Measurements from ENCODE around the gene CSF1R.

Gene CSF1R

DNA sequence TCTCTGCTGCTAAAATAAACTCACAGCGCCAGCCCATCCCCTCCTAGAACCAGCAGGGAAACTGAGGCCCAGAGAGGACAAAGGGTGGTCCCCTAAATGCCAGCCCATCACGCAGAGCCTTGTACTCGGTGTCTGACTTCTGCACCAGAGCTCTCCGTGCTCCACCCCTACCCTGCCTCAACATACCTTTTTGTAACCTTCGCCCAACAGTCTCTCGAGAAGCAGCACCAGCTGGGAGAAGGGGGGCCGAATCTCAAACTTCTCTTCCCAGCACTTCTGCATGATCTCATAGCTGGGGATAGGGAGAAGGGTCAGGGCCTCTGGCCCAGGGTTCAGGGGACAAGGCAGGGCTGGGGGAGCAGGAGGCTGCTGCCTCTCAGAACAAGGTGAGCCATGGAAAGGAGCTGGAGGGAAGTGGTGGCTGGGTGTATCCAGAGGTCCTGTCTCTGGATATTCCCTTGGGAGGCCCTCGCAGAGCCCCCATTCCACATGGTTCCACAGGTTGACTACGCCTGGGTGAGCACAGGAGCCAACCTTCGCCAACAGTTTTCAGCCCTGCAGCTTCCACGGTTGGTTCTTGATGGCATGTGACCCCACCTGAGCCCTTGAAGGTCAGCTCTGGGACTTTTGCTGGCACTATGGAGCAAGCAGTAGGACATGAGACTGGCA is 32.3 kb upstream of the CSF1R start:
- H3K27me3 ChIP-seq (ENCODE audit: control insufficient read depth, insufficient read depth, low read length), result no peaks in the 10 kb centered on the region
- H3K36me3 ChIP-seq (ENCODE audit: control insufficient read depth, insufficient read depth, low read length), result no peaks in the 10 kb centered on the region
- H3K9me3 ChIP-seq (ENCODE audit: control insufficient read depth, low read length), result no peaks in the 10 kb centered on the region
- peaks cover 13% of the 10 kb centered on the region for H3K4me1 ChIP-seq (ENCODE audit: control insufficient read depth, insufficient read depth, low read length)
- no peak overlapping the region for H3K4me3 ChIP-seq (ENCODE audit: low read length)
- H3K9ac ChIP-seq (ENCODE audit: low read length), result no peak overlapping the region

DNA sequence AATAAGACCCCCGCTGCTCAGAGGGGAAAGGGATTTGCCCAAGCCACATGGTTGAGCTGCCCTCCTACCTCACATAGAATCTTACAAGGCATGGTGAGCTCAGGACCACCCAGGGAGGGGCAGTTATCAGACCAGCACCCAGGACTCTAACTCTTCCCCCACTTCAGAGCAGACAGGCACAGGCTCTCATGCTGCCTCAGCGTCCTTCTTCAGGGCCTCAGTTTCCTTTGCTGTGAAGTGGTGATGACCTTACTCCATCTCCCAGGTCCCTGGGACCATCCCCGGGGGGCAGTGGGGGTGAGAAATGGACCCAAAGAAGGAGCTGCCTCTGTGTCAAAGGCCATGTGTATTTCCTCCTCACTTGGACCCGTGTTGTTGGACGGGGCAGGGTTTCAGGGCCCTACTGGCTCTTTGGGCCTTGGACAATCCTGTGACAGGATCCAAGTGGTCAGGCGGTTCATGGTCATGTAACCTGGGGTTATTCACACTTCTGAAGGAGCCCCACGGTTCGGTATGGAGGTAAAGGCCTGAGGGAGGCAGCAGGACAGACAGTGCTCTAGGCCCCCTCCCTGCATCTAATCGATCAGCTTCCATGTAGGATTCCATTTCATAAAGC is 31.7 kb upstream of the CSF1R start:
- no peaks in the 10 kb centered on the region for H3K27me3 ChIP-seq (ENCODE audit: control insufficient read depth, insufficient read depth, low read length)
- H3K4me3 ChIP-seq (ENCODE audit: low read length), result no peak overlapping the region
- no peak overlapping the region for H3K9ac ChIP-seq (ENCODE audit: low read length)
- peaks cover 18% of the 10 kb centered on the region for H3K4me1 ChIP-seq (ENCODE audit: control insufficient read depth, insufficient read depth, low read length)
- no peaks in the 10 kb centered on the region for H3K36me3 ChIP-seq (ENCODE audit: control insufficient read depth, insufficient read depth, low read length)
- H3K9me3 ChIP-seq (ENCODE audit: control insufficient read depth, low read length), result no peaks in the 10 kb centered on the region

DNA sequence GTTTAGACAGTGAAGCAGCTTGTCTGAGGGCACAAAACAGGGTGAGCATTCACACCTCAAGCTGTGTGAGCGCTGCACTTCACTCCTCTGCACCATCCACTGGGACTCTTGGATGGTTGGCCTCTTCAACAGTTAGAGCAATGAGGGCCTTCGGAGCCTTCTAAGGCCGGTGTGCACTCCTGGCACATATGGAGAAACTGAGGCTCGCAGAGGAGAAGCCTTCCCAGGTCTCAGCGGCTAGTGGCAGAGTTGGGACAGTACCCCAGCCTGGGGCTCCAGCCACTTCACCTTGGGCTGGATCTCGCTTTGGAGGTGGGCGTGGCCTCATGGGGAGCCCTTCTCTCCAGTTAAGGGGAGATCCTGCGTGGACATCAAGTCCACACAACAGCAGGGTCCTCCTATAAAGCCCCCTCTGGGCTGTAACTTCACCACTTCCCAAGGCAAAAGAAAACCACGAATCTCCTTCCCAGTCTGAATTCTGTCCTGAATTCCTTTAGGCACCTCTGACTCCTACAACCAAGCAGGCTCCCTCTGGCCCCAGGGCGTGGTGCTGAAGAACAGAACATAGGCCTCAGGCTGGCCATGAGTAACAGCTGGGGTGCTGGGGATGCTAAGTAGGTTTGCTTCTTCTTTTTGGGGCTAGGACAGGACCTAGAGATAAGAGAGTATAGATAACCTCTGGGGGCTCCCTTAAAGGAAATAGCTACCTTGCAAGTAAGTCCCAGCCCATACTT is 30.5 kb upstream of the CSF1R start:
- no peaks in the 10 kb centered on the region for H3K36me3 ChIP-seq (ENCODE audit: control insufficient read depth, insufficient read depth, low read length)
- H3K9me3 ChIP-seq (ENCODE audit: control insufficient read depth, low read length), result no peaks in the 10 kb centered on the region
- no peak overlapping the region for H3K4me3 ChIP-seq (ENCODE audit: low read length)

DNA sequence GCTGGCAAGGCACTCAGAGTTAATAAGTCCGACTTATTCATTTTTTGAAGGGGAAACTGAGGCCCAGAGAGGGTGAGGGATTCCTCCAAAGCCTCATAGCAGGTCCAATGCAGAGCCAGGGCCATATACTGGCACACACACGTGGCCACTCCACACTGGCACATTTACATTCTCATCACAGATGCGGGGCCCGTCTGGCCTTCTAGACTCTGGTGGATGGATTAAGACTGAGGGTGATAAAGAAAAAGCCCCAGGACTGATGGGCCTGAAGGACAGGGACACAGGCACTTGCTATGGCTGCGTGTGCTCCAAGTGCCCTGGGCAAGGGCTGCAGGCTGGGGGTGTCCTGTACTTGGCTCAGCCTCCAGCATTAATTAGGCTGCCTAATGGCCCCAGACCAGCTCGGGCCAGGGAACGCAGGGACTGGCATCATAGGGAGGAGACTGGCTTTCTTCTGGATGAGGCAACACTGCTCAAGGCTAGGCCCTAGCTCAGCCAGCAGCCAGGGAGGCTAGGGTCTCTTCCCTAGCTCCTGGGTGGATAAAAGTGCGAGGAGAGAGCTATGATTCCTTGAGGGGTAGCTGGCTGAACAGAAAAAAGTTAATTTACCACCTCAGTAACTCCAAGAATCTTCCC is 28.5 kb upstream of the CSF1R start:
- H3K27me3 ChIP-seq (ENCODE audit: control insufficient read depth, insufficient read depth, low read length), result no peaks in the 10 kb centered on the region
- peaks cover 12% of the 10 kb centered on the region for H3K4me1 ChIP-seq (ENCODE audit: control insufficient read depth, insufficient read depth, low read length)
- no peak overlapping the region for H3K9ac ChIP-seq (ENCODE audit: low read length)
- no peaks in the 10 kb centered on the region for H3K36me3 ChIP-seq (ENCODE audit: control insufficient read depth, insufficient read depth, low read length)
- no peak overlapping the region for H3K4me3 ChIP-seq (ENCODE audit: low read length)
- no peaks in the 10 kb centered on the region for H3K9me3 ChIP-seq (ENCODE audit: control insufficient read depth, low read length)

More for the DNA sequence above, 30.5 kb upstream of the CSF1R start:
- Histone ChIP-seq H3K4me1 (ENCODE audit: control insufficient read depth, insufficient read depth, low read length) (peaks cover 16% of the 10 kb centered on the region), H3K27me3 (ENCODE audit: control insufficient read depth, insufficient read depth, low read length) (no peaks in the 10 kb centered on the region), H3K9ac (ENCODE audit: low read length) (no peak overlapping the region)

DNA sequence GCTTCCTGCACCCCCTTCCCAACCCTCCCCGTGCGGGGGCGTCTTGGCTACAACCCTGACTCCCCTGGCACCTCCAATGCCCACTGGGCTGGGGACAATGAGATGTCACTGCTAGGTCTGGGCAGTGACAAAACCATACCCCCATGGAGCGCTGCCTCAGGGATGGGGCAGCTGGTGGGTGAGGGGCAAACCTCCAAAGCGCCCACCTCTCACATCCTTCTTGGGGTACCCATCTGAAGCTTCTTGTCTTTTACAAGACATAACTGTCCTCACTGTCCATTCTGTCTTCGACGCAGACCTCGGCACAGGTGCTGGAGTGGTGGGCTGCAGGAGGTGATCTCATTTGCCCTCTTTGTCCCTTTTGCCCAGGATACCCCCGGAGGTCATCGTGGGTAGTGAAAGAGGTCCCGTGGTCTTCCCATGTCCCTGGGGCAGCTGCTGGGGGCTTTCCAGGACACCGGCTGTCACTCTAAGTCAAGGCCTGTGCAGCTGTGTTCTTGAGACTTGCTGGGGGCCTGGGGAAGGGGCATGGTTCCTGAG is 27.8 kb upstream of the CSF1R start:
- no peaks in the 10 kb centered on the region for H3K9me3 ChIP-seq (ENCODE audit: control insufficient read depth, low read length)
- H3K4me1 ChIP-seq (ENCODE audit: control insufficient read depth, insufficient read depth, low read length), result peaks cover 12% of the 10 kb centered on the region
- peaks cover 2% of the 10 kb centered on the region for H3K27me3 ChIP-seq (ENCODE audit: control insufficient read depth, insufficient read depth, low read length)
- no peak overlapping the region for H3K4me3 ChIP-seq (ENCODE audit: low read length)
- no peak overlapping the region for H3K9ac ChIP-seq (ENCODE audit: low read length)
- H3K36me3 ChIP-seq (ENCODE audit: control insufficient read depth, insufficient read depth, low read length), result no peaks in the 10 kb centered on the region

DNA sequence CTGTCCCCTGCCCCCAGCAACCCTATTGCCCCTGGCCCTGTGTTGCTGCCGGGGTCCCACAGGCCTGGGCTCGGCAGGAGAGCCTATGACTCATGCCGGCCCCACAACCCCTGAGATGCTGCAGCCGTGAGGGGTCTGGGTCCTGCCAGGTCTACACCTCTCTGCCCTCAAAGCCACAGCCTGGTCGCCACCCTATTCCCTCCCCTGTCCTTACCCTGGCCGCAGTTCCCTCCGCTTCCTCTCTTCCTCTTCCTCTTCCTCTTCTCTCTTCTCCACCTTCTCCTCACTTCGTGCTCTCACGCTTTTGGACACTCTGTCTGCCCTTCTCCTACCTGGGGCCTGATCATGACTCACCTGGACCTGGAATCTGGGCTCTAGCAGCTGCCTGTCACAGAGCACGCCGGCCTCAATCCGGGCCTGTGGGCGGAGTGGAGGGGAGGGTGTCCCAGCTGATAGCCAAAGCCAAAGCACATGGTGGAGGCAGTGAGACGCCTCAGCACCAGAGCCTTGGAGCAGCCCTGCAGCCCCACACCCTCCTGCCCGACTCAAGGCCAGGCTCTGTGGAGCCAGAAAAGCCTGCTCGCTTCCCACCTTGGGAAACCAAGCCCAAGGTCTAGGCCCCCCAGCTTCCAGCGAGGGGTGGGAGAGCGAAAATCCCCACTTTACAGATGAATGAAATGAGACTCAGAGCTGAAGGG is 26.8 kb upstream of the CSF1R start:
- H3K36me3 ChIP-seq (ENCODE audit: control insufficient read depth, insufficient read depth, low read length), result no peaks in the 10 kb centered on the region
- H3K9ac ChIP-seq (ENCODE audit: low read length), result no peak overlapping the region
- no peaks in the 10 kb centered on the region for H3K9me3 ChIP-seq (ENCODE audit: control insufficient read depth, low read length)
- H3K4me3 ChIP-seq (ENCODE audit: low read length), result no peak overlapping the region
- peaks cover 3% of the 10 kb centered on the region for H3K27me3 ChIP-seq (ENCODE audit: control insufficient read depth, insufficient read depth, low read length)
- peaks cover 12% of the 10 kb centered on the region for H3K4me1 ChIP-seq (ENCODE audit: control insufficient read depth, insufficient read depth, low read length)

DNA sequence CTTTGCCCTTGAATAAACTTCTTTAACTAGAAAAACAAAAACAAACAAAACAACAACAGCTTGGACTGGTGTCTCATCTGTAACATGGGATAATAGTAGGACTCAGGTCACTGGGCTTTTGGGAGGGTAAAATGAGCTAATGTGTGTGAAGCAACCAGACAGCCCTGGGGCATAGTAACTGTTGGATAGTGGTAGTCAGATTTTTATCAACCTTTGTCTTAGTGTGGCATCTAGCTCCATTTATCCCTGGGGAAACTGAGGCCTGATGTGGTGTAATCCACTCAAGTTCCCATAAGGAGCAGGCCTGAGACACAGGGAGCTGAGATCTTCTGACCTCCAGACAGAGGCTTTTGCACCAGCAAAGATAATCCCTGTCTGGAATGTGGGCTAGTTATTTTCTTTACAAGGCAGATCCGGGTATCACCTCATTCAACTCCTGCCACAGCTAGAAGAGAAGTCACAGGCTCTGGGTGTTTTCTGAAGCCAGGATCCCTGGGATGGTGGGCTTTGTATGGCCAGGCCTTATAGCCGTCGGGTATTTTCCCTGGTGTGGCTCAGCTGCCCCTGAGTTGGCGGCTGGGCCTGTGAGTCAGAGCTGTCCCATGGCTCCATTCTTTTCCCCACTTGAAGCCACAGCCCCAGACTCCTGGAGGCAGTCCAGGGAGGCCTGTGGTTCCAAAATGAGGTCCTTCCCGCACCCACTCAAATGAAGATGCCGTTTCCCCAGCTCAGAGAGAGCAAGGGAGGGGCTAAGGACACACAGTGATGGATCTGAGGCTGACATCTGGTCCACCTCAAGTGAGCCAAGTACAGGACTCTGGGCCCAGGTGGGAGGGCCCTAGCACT is 26.1 kb upstream of the CSF1R start:
- H3K9me3 ChIP-seq (ENCODE audit: control insufficient read depth, low read length), result no peaks in the 10 kb centered on the region
- H3K4me1 ChIP-seq (ENCODE audit: control insufficient read depth, insufficient read depth, low read length), result peaks cover 12% of the 10 kb centered on the region
- peaks cover 3% of the 10 kb centered on the region for H3K27me3 ChIP-seq (ENCODE audit: control insufficient read depth, insufficient read depth, low read length)
- H3K36me3 ChIP-seq (ENCODE audit: control insufficient read depth, insufficient read depth, low read length), result no peaks in the 10 kb centered on the region
- no peak overlapping the region for H3K4me3 ChIP-seq (ENCODE audit: low read length)
- no peak overlapping the region for H3K9ac ChIP-seq (ENCODE audit: low read length)

DNA sequence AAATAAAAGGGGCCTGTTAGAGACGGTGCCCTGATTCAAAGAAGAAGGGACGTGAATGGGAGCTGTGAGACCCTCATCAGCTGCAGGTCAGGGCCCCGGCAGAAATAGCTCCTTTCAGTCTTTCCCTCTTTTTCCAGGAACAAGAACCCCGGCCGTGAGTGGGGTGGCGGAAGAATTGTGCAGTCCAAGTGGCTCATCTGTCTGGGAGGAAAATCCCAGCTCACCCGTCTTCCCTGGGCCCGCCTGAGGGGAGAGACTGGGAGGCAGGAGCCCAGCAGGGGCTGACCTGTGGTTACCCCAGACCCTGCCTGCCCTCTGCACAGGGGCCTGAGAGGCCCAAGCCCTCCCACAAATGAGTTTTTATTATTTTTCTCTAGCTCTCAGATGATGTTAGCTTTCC is 24.8 kb upstream of the CSF1R start:
- Histone ChIP-seq H3K4me3 (ENCODE audit: low read length) (no peak overlapping the region), H3K9me3 (ENCODE audit: control insufficient read depth, low read length) (no peaks in the 10 kb centered on the region), H3K4me1 (ENCODE audit: control insufficient read depth, insufficient read depth, low read length) (peaks cover 19% of the 10 kb centered on the region), H3K36me3 (ENCODE audit: control insufficient read depth, insufficient read depth, low read length) (no peaks in the 10 kb centered on the region), H3K9ac (ENCODE audit: low read length) (no peak overlapping the region), H3K27me3 (ENCODE audit: control insufficient read depth, insufficient read depth, low read length) (peaks cover 3% of the 10 kb centered on the region)

DNA sequence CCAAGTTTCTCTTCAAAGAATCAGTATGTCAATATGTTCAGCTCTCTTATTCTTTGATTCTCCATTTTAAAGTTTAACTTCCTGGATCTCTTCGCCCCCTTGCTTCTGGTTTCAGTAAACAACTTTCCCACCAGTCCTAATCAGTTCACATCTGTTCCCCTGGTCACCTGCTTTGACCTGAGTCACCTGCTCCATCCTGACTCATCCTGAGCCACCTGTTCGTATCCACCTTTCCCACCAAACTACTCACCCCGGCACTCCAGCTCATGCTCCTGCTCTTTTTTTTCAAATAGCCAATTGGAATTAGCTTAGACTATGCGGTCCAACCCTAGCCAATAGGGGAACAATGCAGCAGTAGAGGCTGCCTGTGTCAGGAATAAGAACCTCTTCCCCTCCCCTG is 23.6 kb upstream of the CSF1R start:
- H3K9me3 ChIP-seq (ENCODE audit: control insufficient read depth, low read length), result no peaks in the 10 kb centered on the region
- no peak overlapping the region for H3K4me3 ChIP-seq (ENCODE audit: low read length)
- H3K4me1 ChIP-seq (ENCODE audit: control insufficient read depth, insufficient read depth, low read length), result peaks cover 20% of the 10 kb centered on the region
- no peaks in the 10 kb centered on the region for H3K36me3 ChIP-seq (ENCODE audit: control insufficient read depth, insufficient read depth, low read length)
- no peak overlapping the region for H3K9ac ChIP-seq (ENCODE audit: low read length)
- H3K27me3 ChIP-seq (ENCODE audit: control insufficient read depth, insufficient read depth, low read length), result peaks cover 3% of the 10 kb centered on the region

DNA sequence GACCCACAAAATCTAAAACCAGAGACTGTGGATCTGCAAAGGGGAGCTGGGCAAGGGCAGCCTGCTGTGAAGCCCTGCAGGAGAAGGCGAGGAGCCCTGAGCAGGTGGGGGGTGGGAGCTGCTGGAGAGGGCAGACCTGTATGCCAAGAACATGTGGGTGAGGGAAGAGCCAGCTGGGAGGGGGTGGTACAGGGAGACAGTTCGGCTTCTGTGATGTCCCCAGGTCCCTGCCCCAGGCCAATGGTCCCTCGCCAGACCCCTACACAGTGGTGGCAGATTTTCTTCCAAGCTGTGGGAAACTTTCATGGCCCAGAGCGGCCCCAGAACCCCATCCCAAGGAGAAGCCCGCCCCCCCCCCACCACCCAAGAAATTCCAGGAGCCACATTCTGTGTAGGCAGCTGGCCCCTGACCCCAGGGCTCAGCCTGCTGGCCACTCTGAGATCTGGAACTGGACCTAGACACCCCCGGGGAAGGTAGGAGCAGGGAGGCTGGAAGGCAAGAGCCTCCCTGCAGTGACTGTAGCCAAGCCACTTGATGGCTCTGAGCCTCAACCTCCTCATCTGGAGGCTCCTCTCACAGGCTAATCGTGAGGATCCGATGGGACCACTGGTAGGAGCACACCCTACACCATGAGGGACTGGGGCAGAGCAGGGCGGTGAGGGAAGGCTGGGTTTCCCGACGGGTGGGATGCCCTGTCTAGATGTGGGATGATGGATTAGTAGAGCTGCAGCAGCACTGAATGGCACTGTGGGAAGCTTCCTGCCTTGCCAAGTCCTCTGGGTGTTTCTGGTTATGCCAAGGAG is 22.6 kb upstream of the CSF1R start:
- no peak overlapping the region for H3K9ac ChIP-seq (ENCODE audit: low read length)
- H3K4me1 ChIP-seq (ENCODE audit: control insufficient read depth, insufficient read depth, low read length), result peaks cover 20% of the 10 kb centered on the region
- H3K27me3 ChIP-seq (ENCODE audit: control insufficient read depth, insufficient read depth, low read length), result peaks cover 3% of the 10 kb centered on the region
- H3K36me3 ChIP-seq (ENCODE audit: control insufficient read depth, insufficient read depth, low read length), result no peaks in the 10 kb centered on the region
- H3K4me3 ChIP-seq (ENCODE audit: low read length), result no peak overlapping the region
- no peaks in the 10 kb centered on the region for H3K9me3 ChIP-seq (ENCODE audit: control insufficient read depth, low read length)

Data from mucosa of stomach (tissue), 1 donor.